HepG2 (cell line): Measurements from ENCODE around the gene MAN1A2. TPM values are rescaled to one million over a fixed set of nuclear protein-coding genes. Genes with fewer than 3 reads are reported as not detected.

Experiments
- ATAC-seq: fragments of 200-7000 bp; cut with Tn5 transposase; 3 replicates; pipeline ENCODE4 v1.9.1; 2020; ENCODE audit warnings: mild to moderate bottlenecking, moderate library complexity
- BruUV-seq: library from RNA; stranded (reverse); fragments of 400-500 nt; replicated peaks from 2 replicates; lab custom pipeline; 2021; lab: Mats Ljungman, UMichigan
- CTCF ChIA-PET: fragments of 300-600 bp; formaldehyde crosslinking; extraction: SDS; loops from one replicate; lab custom pipeline; 2021; ENCODE audit warnings: low total read pairs, inconsistent platforms, low intra/inter-chr PET ratio; lab: Yijun Ruan, JAX
- POLR2A ChIA-PET: fragments of 350-600 bp; sonication (Branson Sonifier 250); formaldehyde crosslinking; loops from one replicate; lab custom pipeline; 2020; ENCODE audit warnings: antibody characterized with exemption, inconsistent platforms; lab: Yijun Ruan, JAX
- DNase-seq: peaks from one replicate; pipeline ENCODE4 v3.0.0-alpha.2; 2015; ENCODE audit warnings: low spot score
- FAIRE-seq: peaks from 3 replicates; lab custom pipeline; 2011; peaks lifted over from hg19 to GRCh38; lab: Jason Lieb, UNC
- H2AFZ ChIP-seq: one replicate; pipeline ENCODE4 v1.6.1; 2011; ENCODE audit warnings: low read length, inconsistent platforms
- H3K27ac ChIP-seq: fragments of 300-600 bp; 3 replicates; pipeline ENCODE4 v1.8.0; 2011; ENCODE audit warnings: mixed run types, mild to moderate bottlenecking, mixed read lengths, low read length, inconsistent platforms; ENCODE audit not compliant: insufficient read depth; ENCODE audit errors: extremely low read length
- H3K27me3 ChIP-seq, 2 experiments: fragments of 200-600 bp in 1 of 2; 2 replicates in 1 of 2; 3 replicates in 1 of 2; pipeline versions ENCODE4 v1.6.0 to v1.8.0; 2011; ENCODE audit warnings: low read length in 2 of 2, mild to moderate bottlenecking in 2 of 2, moderate library complexity in 2 of 2, inconsistent platforms in 1 of 2; ENCODE audit not compliant: insufficient read depth in 2 of 2, control insufficient read depth in 1 of 2
- H3K36me3 ChIP-seq, 2 experiments: fragments of 200-600 bp in 1 of 2; replicated peaks in 1 of 2; 2 replicates in 1 of 2; 3 replicates in 1 of 2; pipeline versions ENCODE4 v1.5.1 to v1.8.0; 2011; ENCODE audit warnings: low read length in 2 of 2, inconsistent platforms in 1 of 2; ENCODE audit not compliant: insufficient read depth in 2 of 2, control insufficient read depth in 1 of 2
- H3K4me1 ChIP-seq: 2 replicates; pipeline ENCODE4 v1.5.1; 2012; ENCODE audit warnings: low read length, inconsistent platforms; ENCODE audit not compliant: insufficient read depth
- H3K4me2 ChIP-seq: 2 replicates; pipeline ENCODE4 v1.6.0; 2011; ENCODE audit warnings: low read depth, low read length, inconsistent platforms
- H3K4me3 ChIP-seq, 3 experiments: fragments of 200-600 bp in 1 of 3; sonication (generic), shearing (Covaris generic) in 1 of 3; replicated peaks in 1 of 3; 2 replicates each; pipeline ENCODE4 v1.5.1; 2011 to 2016; ENCODE audit warnings: low read length in 3 of 3, inconsistent platforms in 2 of 3, low read depth in 2 of 3, mild to moderate bottlenecking in 2 of 3, control low read depth in 1 of 3, mixed read lengths in 1 of 3; ENCODE audit not compliant: insufficient read depth in 1 of 3
- H3K79me2 ChIP-seq: one replicate; pipeline ENCODE4 v1.6.1; 2011; ENCODE audit warnings: low read length, inconsistent platforms; ENCODE audit not compliant: insufficient read depth
- H3K9ac ChIP-seq: 2 replicates; pipeline ENCODE4 v1.6.0; 2011; ENCODE audit warnings: mild to moderate bottlenecking, low read depth, low read length, inconsistent platforms; ENCODE audit not compliant: insufficient read depth
- H3K9me3 ChIP-seq: 2 replicates; pipeline ENCODE4 v1.5.1; 2012; ENCODE audit warnings: mild to moderate bottlenecking, low read length
- H4K20me1 ChIP-seq: 2 replicates; pipeline ENCODE4 v1.6.0; 2011; ENCODE audit warnings: inconsistent platforms, mild to moderate bottlenecking, low read length, moderate library complexity; ENCODE audit not compliant: insufficient read depth
- CEBPB ChIP-seq: IDR thresholded peaks from 2 replicates; pipeline ENCODE4 v1.6.1; 2011; ENCODE audit warnings: low read depth, low read length, improper control_type of control experiment, borderline replicate concordance
- DNMT1 ChIP-seq: sonication (generic); formaldehyde crosslinking; IDR thresholded peaks from 2 replicates; pipeline ENCODE4 v1.5.1; 2020; ENCODE audit warnings: mild to moderate bottlenecking, missing genetic modification reagents
- EZH2 ChIP-seq: conservative IDR thresholded peaks from 2 replicates; pipeline ENCODE4 v1.6.1; 2012; ENCODE audit warnings: mild to moderate bottlenecking, low read depth, low read length, moderate library complexity
- FOXA3 ChIP-seq: IDR thresholded peaks from 2 replicates; pipeline ENCODE4 v1.6.1; 2016; ENCODE audit warnings: missing genetic modification reagents, missing compliant biosample characterization
- GABPA ChIP-seq, 2 experiments: IDR thresholded peaks; 2 replicates each; pipeline ENCODE4 v1.6.1; 2011 to 2016; ENCODE audit warnings: low read depth in 2 of 2, low read length in 1 of 2, missing biosample characterization in 1 of 2, missing genetic modification characterization in 1 of 2
- REL ChIP-seq: sonication (generic); formaldehyde crosslinking; conservative IDR thresholded peaks from 2 replicates; pipeline ENCODE4 v1.8.0; 2022; ENCODE audit warnings: mild to moderate bottlenecking, missing genetic modification reagents, moderate library complexity
- SMYD3 ChIP-seq: sonication (generic); formaldehyde crosslinking; IDR thresholded peaks from 2 replicates; pipeline ENCODE4 v1.8.1; 2023; ENCODE audit warnings: mild to moderate bottlenecking, missing genetic modification reagents
- WGBS: methylation state at CpG from one replicate; pipeline ENCODE4 v1.1.6; 2017; ENCODE audit warnings: low lambda C conversion rate; 5-methylcytosine and 5-hydroxymethylcytosine counted together
- in situ Hi-C: cut with HindIII; loops from 2 replicates; pipeline ENCODE4 v1.10.0; 2017; ENCODE audit warnings: low pct_unique_long_range_greater_than_20kb; ENCODE audit not compliant: extremely low pct_ligation_motif_present
- intact Hi-C: fragments of 100-400 bp; cut with micrococcal nuclease; formaldehyde crosslinking; loops from one replicate; pipeline ENCODE4 v1.10.0; 2022; ENCODE audit not compliant: unreplicated experiment
- polyA plus RNA-seq, 8 experiments: library from polyadenylated mRNA; depleted of rRNA in 3 of 8; stranded (reverse) in 7 of 8; unstranded in 1 of 8; fragments of >200 nt; fragmentation: Illumina TruSeq in 4 of 8; extraction: Trizol in 4 of 8; gene quantifications; 2 replicates each; pipeline versions ENCODE4 v1.2.1 to v1.2.3, GENCODE V29; 2011 to 2016; ENCODE audit warnings: low read depth in 4 of 8, missing spikeins in 1 of 8, mixed read lengths in 1 of 8; ENCODE audit not compliant: insufficient read depth in 1 of 8
- total RNA-seq, 5 experiments: library from RNA; depleted of rRNA; stranded (reverse); fragments of >200 nt; fragmentation: Illumina TruSeq; extraction: Trizol; gene quantifications; 2 replicates each; pipeline ENCODE4 v1.2.3, GENCODE V29; 2016; ENCODE audit warnings: low read depth in 1 of 5
- TF ChIP-seq, protein P1 (sequence below): sonication (generic); formaldehyde crosslinking; IDR thresholded peaks from 2 replicates; pipeline ENCODE4 v1.4.0; 2020; ENCODE audit warnings: missing genetic modification reagents, borderline replicate concordance
- TF ChIP-seq, protein P2 (sequence below): sonication (generic); formaldehyde crosslinking; IDR thresholded peaks from 2 replicates; pipeline ENCODE4 v1.5.0; 2020; ENCODE audit warnings: missing genetic modification reagents, mild to moderate bottlenecking, borderline replicate concordance
- TF ChIP-seq, protein P3 (sequence below): sonication (generic); formaldehyde crosslinking; IDR thresholded peaks from 2 replicates; pipeline ENCODE4 v1.4.0; 2020; ENCODE audit warnings: mild to moderate bottlenecking, missing genetic modification reagents

Gene MAN1A2
- total and polyA plus RNA-seq, 2 of the 13 experiments (the other 11 are each of a cell fraction or from before 2014, with no cell fraction given) = 8.0 to 19.9 TPM

DNA sequence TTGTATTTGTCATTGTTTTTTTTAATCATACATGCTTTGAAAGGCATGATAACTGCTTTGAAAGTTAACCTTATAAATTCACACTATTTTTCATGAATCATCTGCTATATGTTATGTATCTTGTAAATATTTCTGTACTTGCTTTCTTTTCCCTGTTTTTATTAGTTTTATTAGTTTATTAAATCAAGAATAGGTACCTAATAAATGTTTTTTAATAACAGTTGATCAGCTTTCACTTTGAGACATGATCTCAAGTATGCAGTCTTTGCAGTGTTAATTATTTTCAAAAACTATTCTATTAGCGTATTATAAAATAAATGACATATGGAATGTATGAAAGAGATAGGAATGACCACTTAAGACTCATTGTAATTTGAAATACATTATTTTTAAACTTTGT is 127.8 kb downstream of the MAN1A2 start (continued):
- TF ChIP-seq, protein P1, sequence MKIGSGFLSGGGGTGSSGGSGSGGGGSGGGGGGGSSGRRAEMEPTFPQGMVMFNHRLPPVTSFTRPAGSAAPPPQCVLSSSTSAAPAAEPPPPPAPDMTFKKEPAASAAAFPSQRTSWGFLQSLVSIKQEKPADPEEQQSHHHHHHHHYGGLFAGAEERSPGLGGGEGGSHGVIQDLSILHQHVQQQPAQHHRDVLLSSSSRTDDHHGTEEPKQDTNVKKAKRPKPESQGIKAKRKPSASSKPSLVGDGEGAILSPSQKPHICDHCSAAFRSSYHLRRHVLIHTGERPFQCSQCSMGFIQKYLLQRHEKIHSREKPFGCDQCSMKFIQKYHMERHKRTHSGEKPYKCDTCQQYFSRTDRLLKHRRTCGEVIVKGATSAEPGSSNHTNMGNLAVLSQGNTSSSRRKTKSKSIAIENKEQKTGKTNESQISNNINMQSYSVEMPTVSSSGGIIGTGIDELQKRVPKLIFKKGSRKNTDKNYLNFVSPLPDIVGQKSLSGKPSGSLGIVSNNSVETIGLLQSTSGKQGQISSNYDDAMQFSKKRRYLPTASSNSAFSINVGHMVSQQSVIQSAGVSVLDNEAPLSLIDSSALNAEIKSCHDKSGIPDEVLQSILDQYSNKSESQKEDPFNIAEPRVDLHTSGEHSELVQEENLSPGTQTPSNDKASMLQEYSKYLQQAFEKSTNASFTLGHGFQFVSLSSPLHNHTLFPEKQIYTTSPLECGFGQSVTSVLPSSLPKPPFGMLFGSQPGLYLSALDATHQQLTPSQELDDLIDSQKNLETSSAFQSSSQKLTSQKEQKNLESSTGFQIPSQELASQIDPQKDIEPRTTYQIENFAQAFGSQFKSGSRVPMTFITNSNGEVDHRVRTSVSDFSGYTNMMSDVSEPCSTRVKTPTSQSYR (CRISPR knock-in tag) = no peak
- TF ChIP-seq, all 625 proteins: peak for 0

DNA sequence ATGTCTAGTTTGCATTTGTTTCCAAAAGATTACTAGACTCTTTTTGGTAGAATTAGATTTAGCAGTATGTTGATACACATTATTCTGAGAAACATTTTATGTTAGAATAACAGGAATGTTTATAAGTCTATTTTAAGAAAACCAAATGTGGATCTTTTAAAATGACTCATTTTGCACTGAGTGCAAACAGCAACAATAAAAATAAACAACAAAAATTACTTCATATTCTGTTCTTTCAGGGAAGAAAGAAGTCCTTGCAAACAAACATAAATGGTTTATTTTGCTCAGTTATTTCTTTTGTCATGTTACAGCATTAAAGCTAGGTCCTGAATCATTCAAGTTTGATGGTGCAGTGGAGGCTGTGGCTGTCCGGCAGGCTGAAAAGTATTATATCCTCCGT is 131.8 kb downstream of the MAN1A2 start:
- Histone ChIP-seq H3K27ac (no peak overlapping the region), H3K4me1 (no peaks in the 10 kb centered on the region), H3K79me2 (no peaks in the 10 kb centered on the region), H2AFZ (no peak overlapping the region), H3K27me3 (no peaks in the 10 kb centered on the region), H3K4me3 (no peak overlapping the region), H3K36me3 (no peaks in the 10 kb centered on the region), H3K9ac (no peak overlapping the region), H3K9me3 (no peaks in the 10 kb centered on the region), H4K20me1 (no peaks in the 10 kb centered on the region), H3K4me2 (no peak overlapping the region)
- in situ Hi-C loops (no loop called here), intact Hi-C loops (no loop called here)
- DNase-seq = no peak
- POLR2A ChIA-PET = no interaction called here
- CTCF ChIA-PET = no interaction called here
- no peak for FAIRE-seq
- 98% methylated on average over 2 of the region's 2 CpGs for WGBS
- ATAC-seq = no peak
- no TSS peak for BruUV-seq
- TF ChIP-seq, protein P2, sequence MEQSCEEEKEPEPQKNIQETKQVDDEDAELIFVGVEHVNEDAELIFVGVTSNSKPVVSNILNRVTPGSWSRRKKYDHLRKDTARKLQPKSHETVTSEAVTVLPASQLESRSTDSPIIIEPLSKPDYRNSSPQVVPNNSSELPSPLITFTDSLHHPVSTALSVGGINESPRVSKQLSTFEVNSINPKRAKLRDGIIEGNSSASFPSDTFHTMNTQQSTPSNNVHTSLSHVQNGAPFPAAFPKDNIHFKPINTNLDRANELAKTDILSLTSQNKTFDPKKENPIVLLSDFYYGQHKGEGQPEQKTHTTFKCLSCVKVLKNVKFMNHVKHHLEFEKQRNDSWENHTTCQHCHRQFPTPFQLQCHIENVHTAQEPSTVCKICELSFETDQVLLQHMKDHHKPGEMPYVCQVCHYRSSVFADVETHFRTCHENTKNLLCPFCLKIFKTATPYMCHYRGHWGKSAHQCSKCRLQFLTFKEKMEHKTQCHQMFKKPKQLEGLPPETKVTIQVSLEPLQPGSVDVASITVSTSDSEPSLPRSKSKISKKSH (CRISPR knock-in tag) = no peak
- no peak for TF ChIP-seq CEBPB
- no peak for TF ChIP-seq EZH2
- TF ChIP-seq, protein P3, sequence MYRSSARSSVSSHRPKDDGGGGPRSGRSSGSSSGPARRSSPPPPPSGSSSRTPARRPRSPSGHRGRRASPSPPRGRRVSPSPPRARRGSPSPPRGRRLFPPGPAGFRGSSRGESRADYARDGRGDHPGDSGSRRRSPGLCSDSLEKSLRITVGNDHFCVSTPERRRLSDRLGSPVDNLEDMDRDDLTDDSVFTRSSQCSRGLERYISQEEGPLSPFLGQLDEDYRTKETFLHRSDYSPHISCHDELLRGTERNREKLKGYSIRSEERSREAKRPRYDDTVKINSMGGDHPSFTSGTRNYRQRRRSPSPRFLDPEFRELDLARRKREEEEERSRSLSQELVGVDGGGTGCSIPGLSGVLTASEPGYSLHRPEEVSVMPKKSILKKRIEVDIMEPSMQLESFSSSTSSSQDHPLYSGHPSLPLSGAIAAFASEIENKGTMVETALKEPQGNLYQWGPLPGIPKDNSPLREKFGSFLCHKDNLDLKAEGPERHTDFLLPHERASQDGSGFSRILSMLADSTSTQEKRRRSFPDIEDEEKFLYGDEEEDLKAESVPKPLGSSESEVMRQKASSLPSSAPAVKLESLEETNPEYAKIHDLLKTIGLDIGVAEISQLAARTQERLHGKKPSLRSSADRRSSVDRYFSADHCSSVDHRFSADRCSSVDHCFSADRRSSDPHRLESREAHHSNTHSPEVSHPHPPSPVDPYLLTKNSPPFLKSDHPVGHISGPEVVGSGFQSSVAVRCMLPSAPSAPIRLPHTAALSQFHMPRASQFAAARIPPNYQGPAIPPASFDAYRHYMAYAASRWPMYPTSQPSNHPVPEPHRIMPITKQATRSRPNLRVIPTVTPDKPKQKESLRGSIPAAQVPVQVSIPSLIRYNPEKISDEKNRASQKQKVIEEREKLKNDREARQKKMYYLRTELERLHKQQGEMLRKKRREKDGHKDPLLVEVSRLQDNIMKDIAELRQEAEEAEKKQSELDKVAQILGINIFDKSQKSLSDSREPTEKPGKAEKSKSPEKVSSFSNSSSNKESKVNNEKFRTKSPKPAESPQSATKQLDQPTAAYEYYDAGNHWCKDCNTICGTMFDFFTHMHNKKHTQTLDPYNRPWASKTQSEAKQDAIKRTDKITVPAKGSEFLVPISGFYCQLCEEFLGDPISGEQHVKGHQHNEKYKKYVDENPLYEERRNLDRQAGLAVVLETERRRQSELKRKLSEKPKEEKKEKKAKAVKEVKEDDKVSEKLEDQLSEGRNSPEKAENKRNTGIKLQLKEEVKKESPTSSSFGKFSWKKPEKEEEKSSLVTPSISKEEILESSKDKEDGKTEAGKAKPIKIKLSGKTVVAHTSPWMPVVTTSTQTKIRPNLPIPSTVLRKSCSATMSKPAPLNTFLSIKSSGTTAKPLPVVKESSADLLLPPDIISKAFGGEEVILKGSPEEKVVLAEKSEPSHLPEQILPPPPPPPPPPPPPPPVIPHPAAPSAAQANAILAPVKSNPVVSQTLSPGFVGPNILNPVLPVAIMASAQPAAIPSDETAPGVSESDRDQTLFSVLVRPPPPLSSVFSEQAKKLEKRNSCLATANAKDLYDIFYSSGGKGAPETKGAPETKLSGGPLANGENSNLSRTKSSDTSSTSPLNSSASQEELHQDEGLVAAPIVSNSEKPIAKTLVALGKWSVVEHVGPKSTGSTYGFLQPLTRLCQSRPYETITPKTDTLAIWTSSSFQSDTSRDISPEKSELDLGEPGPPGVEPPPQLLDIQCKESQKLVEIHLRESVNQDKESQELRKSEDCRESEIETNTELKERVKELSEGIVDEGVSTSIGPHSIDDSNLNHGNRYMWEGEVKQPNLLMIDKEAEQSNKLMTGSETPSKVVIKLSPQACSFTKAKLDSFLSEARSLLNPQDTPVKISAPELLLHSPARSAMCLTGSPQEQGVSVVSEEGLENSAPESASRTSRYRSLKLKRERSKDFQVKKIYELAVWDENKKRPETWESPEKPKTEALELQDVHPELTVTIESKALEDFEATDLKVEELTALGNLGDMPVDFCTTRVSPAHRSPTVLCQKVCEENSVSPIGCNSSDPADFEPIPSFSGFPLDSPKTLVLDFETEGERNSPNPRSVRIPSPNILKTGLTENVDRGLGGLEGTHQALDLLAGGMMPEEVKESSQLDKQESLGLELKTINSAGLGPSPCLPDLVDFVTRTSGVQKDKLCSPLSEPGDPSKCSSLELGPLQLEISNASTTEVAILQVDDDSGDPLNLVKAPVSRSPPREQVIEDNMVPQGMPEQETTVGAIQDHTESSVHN (CRISPR knock-in tag) = no peak
- TF ChIP-seq FOXA3 (CRISPR knock-in tag) = no peak
- TF ChIP-seq DNMT1 (CRISPR knock-in tag) = no peak
- no peak for TF ChIP-seq REL (CRISPR knock-in tag)
- no peak for TF ChIP-seq GABPA (IDR thresholded peaks at IDR 0.05; ENCODE audit: low read depth, low read length)
- TF ChIP-seq GABPA (CRISPR knock-in tag; IDR thresholded peaks at IDR 0.05; ENCODE audit: low read depth) = no peak
- TF ChIP-seq SMYD3 (CRISPR knock-in tag) = no peak
